Dermis blood vessel endothelial cell (primary cell): Measurements from ENCODE around the gene TPD52L2. TPM values are rescaled to one million over a fixed set of nuclear protein-coding genes. Genes with fewer than 3 reads are reported as not detected.

Experiments
- DNase-seq: peaks from one replicate; pipeline ENCODE4 v3.0.0; 2010
- total RNA-seq: library from RNA; depleted of rRNA; stranded (reverse); fragments of >200 nt; gene quantifications from 2 replicates; pipeline ENCODE4 v1.2.3, GENCODE V29; 2014

TPD52L2 gene
- 169 and 181 TPM in 2 replicates for total RNA-seq

GRCh38 chr20:63864978-63865640, at the start of gene TPD52L2:
Gene TPD52L2 (plus strand): TSS chr20:63865270. CDS start chr20:63865366, 96 bp downstream.
- DNase-seq: peak; percentile 99

- no peak for DNase-seq
Observed at GRCh38 chr20:63815615-63816253, 49.3 kb upstream of the TPD52L2 start.

- peak; percentile 72 for DNase-seq
Observed at GRCh38 chr20:63819224-63819921, 45.7 kb upstream of the TPD52L2 start.

GRCh38 chr20:63821811-63822210, 43.3 kb upstream of the TPD52L2 start:
- DNase-seq: no peak

DNA sequence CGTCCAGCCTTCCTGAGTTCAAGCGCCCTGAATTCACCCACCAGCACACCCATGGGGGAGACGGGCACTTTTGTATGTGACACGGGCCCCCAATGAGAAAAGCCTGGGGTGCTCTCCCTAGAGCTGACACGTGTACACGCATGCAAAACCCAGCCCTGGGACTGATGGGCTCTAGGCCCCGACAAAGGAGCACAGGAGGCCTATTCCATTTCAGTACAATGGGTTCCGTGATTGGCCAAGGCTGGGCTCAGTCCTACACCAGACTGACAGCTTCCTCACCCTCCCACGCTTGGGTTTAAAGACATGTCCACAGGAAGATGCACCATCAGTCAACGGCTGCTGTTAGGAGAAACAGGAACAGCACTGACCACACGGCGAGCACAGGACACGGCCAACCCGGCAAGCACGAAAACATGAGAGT, 42.8 kb upstream of the TPD52L2 start:
- DNase-seq: no peak

DNA sequence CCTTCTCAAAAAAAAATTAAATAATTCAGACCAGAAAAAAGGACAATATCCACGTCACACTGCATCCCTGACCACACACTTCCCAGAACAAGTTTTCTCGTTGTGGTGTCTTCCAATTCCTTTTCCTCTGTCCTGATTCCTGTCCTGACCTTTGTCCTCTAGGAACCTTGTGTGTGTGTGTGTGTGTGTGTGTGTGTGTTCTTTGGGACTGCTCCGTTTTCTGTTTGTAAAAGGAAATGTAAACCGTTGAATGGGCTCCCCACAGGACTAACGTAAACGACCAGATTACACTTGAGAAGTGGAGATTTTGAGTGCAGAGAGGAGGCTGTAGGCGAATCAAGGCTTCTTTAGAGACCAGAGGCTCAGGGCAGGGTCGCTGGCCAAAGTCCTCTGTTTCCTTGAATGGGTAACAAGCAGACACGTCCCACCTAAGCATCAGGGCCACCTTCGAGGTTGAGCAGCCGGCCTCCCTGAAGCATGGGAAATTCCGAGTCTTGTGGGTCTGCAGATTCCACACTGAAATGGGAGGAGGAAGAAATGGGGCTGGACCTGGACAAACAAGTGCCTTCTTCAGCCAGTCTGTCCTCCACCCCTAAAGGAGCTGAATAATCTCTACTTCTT, 41.3 kb upstream of the TPD52L2 start:
- no peak for DNase-seq

GRCh38 chr20:63825331-63826118, 39.5 kb upstream of the TPD52L2 start:
- DNase-seq: no peak

GRCh38 chr20:63826753-63827152, 38.3 kb upstream of the TPD52L2 start:
- DNase-seq: no peak

GRCh38 chr20:63828124-63828523, 36.9 kb upstream of the TPD52L2 start:
- DNase-seq: no peak

DNA sequence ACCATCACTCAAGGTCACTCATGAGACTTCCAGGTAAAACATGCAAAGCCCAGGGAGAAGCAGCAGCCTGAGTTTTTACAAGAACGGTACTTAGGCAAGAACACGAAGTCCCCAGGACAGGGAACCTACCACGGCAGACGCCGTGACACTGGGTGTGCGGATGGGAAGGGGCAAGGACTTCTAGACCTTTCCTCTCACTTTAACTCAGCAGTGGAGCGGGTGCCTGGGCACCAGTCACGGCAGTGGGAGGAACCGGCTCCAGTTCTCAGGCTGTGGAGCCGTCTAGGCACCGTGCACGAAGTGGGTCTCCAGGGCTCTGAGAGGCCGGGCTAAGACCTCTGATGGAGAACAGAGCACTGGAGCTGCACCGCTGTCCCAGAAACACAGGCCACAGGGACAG, 36.5 kb upstream of the TPD52L2 start:
- no peak for DNase-seq

DNA sequence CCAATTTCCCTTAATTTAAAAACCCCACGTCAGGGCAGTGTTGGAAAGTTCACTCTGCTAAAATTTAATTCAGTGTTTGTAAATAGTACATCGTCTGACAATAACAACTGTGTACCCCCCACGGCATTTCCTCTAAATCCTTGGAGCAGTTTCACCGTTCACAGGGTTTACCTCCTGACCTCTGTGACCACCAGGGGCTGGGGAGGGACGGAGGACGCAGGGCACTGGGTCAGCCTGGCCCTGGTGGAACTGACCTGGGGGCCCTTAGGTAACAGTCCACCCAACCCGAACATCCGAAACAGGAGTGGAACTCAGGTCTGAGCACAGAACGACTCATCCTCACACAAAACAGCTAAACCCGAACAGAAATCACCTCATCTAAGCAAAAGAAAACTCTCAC, 36.1 kb upstream of the TPD52L2 start:
- DNase-seq: no peak

DNA sequence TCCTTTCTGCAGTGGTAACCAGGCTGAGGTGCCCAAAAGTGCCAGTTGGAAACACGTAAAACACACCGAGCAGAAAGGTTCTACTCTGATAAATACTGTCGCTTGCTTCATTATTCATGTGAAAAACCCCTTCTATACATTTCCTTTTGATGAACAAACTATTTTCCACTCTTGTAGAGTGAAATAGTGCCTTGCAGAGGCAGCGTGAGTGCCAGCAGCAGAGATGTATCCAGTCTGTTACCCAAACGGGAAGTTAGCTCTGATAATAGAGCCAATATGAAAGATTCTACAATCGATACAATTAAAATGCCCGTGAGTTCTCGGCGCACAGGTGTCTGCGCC, 35.5 kb upstream of the TPD52L2 start:
- no peak for DNase-seq

DNA sequence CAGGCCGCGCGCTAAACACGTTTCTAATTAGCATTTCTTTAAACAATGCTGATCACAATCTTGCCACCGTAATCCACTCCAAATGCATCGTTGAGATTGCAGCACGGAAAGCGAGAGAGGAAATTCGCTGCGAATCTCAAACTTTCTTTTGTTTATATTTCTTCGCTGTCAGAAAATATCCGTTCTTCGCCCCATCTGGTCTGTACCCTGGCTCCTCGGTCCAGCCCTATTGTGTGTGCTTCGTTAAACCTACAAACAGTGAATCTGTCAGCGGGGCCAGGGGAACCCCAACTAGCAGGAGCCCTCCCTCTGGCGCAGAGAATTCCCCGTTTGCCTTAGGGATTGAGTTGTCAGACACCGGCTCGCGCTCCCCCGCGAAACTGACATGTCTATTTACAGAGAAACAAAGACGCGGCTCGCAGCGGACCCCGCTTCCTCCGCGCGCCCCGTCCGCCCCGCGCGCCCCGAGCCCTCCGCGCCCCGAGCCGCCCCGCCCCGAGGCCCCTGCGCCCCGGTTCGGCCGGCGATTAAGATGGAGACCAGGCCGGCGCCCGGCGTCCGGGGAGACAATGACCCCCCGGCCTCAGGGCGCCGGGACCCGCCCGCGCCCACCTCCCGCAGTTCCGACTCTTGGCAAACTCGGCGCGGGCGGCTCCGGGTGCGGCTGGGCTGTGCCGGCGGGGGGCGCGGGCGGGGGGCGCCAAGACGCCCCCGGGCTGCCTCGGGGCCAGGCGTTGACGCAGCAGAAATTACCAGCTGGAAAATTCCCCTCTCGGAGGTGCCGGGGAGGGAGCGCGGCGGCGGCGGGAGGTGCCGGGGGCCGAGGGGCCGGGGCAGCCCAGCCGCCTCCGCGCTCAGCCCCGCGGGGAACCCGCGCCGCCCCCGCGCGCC, 34.9 kb upstream of the TPD52L2 start:
- peak; percentile 42 for DNase-seq

DNA sequence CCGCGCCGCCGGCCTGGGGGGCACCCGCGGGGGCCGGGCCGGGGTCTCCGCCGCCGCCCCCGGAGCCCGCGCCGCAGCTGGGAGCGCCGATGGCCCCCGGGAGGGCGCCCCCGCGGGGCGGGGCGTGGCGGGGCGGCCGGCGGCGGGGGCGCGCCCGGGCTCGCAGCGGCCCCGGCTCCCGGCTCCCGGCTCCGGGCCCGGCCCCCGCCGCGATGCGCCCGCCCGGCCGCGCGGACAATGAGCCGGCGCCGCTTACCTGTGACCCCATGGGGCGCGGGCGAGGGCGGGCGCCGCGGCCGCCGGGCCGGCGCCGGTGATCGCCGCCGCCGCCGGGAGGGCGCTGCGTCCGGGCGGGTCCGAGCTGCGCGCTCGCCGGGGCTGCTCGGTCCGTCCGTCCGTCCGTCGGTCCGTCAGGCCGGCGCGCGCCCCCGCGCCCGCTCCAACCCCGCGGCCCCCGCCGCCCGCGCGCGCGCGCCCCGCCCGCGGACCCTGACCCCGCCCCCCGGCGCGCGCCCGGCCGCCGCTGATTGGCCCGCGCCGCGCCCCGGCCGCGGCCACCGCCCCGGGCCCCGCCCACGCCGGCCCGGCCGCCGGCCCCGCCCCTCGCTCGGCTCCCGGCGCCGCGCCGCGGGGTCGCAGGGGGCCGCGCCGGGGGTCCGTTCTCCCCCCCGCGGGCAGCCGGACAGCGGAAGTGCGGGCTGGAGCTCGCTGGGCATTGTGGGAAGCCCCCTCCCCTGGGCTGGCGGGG, 34.1 kb upstream of the TPD52L2 start, which contains the start of gene ZBTB46:
Gene ZBTB46, minus strand, starts transcription at position 424 of the 748 bp plus-strand sequence. CDS start 40,507 bp downstream, outside the sequence.
- peak; percentile 66 for DNase-seq

DNA sequence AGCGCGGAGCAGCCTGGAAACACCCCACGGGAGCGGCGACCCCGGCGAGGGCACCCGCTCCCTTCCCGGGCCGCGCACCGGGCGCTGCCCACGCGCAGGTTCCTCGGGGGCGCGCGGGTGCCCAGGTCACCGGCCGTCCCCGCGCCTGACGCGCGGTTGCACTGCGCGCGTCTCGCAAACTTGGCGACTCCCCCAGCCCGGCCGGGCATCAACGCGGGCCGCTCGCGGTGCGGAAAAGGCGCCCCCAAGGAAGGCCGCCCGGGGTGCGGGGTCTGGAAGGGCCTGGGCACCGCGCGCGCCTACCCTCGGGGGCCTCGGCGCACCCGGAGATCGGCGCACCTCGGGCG, 33.5 kb upstream of the TPD52L2 start:
- no peak for DNase-seq

DNA sequence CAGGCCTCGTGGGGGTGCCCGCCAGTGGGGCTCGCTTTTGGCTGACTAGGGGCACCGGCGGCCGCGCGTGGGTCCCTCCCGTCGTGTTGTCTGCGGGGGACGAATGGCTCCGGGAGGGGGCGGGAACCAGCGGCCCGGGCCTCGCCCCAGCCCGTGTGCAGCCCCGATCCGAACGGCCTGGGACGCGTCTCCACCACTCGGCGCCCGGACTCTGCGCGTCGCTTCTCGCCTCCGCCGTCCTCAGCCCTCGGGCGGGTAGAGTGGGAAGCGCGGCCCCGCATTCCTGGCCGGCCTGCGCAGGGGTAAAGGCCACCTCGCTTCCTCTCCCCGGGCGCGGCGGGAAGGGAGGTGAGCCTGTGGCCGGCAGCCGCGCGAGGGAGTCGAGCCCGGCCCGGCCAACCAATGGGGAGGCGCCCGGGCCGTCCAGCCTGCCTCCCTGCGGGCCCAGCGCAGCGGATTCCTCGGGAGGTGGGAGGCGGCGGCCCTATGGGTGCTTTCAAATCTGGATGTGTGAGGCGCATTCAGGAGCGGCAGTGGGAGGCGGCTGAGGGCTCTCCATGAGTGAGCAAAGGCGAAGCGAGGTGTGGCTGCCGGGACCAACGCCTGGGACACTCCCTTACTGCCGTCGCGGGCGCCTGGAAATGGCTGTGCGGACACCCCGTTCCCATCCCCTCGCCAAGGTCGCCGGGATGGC, 32.9 kb upstream of the TPD52L2 start:
- peak; percentile 50 for DNase-seq

GRCh38 chr20:63833776-63834490, 31.1 kb upstream of the TPD52L2 start:
- DNase-seq: no peak

DNA sequence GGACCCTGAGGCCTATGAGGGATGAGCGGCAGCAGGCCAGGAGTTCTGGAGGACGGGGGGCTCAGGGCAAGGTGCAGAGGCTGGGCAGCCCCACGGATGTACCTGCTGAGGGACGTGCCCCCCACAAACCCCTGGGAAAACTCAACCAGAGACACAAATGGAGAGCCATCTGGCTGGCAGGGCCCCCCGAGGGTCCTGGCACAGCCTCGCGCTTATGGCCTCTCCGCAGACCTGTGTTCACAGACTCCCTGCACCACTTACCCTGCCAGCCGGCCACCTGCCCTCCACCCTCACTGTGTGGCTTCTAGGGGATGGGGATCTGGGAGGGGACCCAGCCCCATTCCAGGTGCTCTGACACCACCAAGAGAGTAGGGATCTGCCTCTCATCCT, 30.6 kb upstream of the TPD52L2 start:
- no peak for DNase-seq
